GM21619 (cell line): ENCODE data around the gene RGS9BP.
"Not testable (repeated sequence)": the region's sequence is repeated elsewhere in the genome, so short reads cannot be mapped to it uniquely, and the experiment has no call there.

Experiments
- ATAC-seq: cut with Tn5 transposase; IDR thresholded peaks from one replicate; pipeline ENCODE4 v1.9.1; 2021; ENCODE audit not compliant: unreplicated experiment

RGS9BP gene

DNA sequence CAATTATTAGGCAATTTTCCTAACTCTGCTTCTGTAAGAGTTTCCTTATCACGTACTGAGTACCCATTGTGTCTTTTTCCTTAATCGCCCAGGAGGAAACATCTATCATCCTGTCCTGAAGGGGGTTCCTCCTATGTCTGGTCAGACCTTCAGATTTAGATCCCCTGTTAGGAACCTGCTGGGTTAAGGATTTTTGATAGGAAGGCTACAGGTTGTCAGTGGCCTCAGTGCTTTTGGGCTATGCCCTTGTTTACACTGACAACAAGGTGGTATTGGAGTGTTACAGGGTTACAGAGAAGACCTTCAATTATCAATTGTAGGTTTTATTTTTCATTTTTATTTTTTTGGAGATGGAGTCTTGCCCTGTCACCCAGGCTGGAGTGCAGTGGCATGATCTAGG, 19.2 kb downstream of the RGS9BP start:
- not testable (repeated sequence) for ATAC-seq

DNA sequence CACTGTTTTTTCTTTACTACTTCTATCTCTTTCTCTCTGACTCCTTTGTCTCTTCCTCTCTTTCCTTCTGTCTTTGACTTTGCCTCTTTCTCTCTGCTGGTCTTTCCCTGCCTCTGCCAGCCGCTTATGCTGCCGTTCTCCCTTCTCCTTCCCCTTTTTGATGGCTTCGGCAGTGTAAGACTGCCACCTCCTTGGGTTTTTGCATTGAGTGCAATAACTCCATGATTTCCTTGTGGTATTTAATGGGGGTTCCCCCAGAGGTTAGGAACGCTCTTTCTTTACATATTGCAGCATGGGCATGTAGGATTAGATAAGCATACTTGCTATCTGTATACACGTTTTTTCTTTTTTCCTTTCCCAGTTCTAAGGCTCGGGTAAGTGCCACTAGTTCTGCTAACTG, 19.9 kb downstream of the RGS9BP start:
- not testable (repeated sequence) for ATAC-seq

- ATAC-seq = not testable (repeated sequence)
Measured at GRCh38 chr19:32696771-32697170, 21.1 kb downstream of the RGS9BP start.

GRCh38 chr19:32700129-32700528, 24.5 kb downstream of the RGS9BP start:
- not testable (repeated sequence) for ATAC-seq

DNA sequence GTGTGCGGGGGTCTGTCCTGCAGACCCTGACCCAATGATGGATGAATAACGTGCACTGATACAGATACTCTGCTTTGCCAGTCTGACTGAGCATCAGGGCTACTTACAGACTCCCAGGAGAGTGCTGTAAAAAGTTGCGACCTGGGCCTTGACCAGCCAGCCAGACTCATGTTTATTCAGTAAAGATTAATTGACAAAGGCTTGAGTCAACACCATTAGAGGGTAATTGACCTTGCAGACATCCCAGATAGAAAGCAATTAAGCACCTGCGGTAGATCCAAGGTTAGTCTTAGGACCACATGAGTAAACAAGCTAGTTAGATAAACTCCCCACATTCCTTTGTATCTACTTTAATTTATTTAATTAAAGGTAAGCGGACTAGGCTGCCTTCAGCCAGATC, 26.4 kb downstream of the RGS9BP start:
- no peak for ATAC-seq

DNA sequence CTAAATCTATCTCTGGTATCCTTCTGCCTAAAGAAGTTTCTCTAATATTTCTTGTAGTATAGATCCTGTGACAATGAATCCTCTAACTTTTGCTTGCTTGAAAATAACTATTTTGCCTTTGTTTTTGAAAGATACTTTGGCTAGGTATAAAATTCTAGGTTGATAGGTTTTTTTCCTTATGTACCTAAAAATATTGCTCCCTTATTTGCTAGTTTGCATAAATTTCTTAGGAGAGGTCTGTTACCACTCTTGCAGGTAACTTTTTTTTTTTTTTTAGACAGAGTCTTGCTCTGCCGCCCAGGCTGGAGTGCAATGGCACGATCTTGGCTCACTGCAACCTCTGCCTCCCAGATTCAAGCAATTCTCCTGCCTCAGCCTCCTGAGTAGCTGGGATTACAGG, 28.4 kb downstream of the RGS9BP start:
- ATAC-seq = not testable (repeated sequence)

GRCh38 chr19:32708457-32708856, 32.8 kb downstream of the RGS9BP start:
- no peak for ATAC-seq

GRCh38 chr19:32709032-32709431, 33.4 kb downstream of the RGS9BP start:
- no peak for ATAC-seq

DNA sequence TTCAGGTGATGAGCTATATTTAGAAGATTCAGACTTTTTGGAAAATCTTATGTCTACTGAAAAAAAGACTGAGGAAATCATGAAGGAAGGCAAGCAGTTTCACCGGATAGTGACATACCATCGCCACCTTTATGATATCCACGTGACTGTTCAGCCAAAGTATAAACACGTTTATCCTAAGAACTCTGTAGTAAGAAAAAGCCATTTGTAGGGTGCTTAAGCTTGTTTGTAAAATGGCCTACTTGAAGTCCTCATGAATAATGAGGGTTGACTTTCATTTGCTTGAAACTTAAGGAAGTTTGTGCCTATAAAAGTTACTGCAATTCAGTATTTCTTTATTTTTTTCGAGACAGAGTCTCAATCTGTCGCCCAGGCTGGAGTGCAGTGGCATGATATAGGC, 36.1 kb downstream of the RGS9BP start:
- no peak for ATAC-seq

- ATAC-seq = not testable (repeated sequence)
Measured at GRCh38 chr19:32716203-32716602, 40.6 kb downstream of the RGS9BP start.

DNA sequence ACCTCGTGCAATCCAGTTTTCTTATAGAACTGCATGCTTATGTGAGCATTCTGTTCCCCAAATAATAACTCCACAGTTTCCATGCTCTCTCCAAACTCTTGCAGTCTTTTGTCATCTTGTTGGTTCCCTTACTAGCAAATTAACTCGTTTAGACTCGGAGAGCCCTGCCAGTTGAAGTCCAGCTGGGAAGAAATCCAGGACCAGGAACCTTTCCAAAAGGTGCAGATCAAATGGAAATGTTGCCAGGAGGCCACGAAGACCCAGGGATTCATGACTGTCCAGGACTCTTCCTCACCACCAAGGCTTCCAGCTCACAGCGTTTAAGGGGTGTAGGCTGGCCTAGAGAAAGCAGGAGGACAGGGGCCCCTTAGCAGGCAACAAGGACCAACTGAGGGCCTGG, 41.8 kb downstream of the RGS9BP start:
- ATAC-seq = no peak

GRCh38 chr19:32718286-32718685, 42.6 kb downstream of the RGS9BP start:
- ATAC-seq = no peak

DNA sequence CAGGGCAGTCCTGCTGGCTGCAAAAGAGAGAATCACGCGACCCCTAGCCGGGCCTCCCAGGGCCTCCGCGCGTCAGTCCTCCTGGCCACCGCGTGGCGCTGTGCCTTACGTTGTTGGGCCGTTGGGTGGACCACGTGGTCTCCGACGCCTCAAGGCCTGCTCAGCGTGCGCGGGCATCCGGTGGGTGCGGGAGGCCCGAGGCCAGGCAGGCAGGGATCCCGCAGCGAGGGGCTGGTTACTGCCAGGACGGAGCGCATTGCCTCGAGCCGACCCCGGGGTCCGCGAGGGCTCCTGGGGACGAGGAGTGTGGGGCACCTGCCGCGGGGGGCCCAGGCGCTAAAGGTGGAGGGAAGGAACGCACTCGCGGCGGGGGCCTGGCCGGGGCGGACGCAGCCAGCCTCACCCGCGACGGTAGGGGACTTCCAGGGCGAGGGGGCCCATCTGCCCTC, 44.0 kb downstream of the RGS9BP start, which contains the start of gene TDRD12:
TDRD12 (plus strand) TSS at position 157 of the 449 bp plus-strand sequence. CDS start 306 bp downstream, outside the sequence.
- no peak for ATAC-seq

DNA sequence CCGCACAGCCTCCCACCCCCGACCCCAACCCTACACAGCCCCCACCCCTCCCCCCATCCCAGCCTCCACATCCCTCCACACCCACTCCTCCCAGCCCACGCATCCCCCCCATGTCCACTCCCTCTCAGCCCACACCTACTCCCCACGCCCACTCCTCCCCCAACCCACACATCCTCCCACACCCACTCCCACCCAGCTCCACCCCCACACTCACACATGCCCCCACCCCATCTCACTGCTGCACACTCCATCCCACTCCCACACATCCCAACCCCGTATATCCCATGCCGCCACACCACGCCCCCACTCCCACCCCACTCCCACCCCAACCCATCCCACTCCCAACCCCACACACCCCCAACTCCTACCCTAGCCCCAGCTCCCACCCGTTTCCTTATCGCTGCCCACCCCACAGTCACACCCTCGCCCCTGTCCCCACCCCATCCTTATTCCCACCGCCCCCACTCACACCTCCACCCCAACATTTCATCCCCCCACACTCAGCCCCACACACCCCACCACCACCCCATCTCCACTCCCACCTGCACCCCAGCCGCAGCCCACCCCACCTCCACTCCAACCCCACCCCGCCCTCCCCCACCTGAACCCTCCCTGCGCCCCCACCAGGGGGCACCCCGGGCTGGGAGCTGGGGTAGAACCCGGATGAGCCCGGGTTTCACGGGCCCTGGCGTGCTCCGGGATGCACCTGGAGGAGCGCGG, 44.7 kb downstream of the RGS9BP start:
- no peak for ATAC-seq

DNA sequence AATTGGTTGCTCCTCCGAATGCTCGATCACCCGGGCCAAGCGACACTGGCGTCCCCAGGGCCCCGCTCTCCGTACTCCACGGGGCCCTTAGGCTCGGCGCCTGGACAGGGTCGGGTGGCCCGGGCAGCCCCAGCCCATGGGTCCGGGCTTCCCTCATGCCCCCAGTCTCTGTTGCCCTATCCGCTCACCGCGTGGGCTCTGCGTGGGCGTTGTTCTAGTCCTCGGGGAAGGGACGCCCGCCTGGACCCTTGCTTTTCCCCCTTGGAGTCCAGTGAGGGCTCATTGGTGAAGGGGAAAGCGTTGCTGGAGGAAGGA, 45.2 kb downstream of the RGS9BP start:
- ATAC-seq = no peak
